K562 (cell line): ENCODE data around the gene NHS.
"Not testable (repeated sequence)": the region's sequence is repeated elsewhere in the genome, so short reads cannot be mapped to it uniquely, and the experiment has no call there.

Source experiments
- FOXK1 ChIP-seq: sonication (generic); formaldehyde crosslinking; IDR thresholded peaks from 2 replicates; pipeline ENCODE4 v1.8.0; 2022; ENCODE audit warnings: missing genetic modification reagents, mild to moderate bottlenecking, borderline replicate concordance
- HMG20A ChIP-seq: fragments of 450-650 bp; formaldehyde crosslinking; conservative IDR thresholded peaks from 2 replicates; pipeline ENCODE4 v1.4.0; 2020; ENCODE audit warnings: mild to moderate bottlenecking, mixed read lengths
- MXI1 ChIP-seq: IDR thresholded peaks from 2 replicates; pipeline ENCODE4 v1.6.1; 2011; ENCODE audit warnings: low read depth, mild to moderate bottlenecking, improper control_type of control experiment, low read length
- POLR2A ChIP-seq: fragments of 450-650 bp; conservative IDR thresholded peaks from 2 replicates; pipeline ENCODE4 v1.6.1; 2016
- POLR2AphosphoS5 ChIP-seq: IDR thresholded peaks from 2 replicates; pipeline ENCODE4 v1.6.1; 2011; ENCODE audit warnings: mild to moderate bottlenecking, low read depth, low read length, moderate library complexity; ENCODE audit not compliant: control insufficient read depth, insufficient read depth
- RAD21 ChIP-seq, 2 experiments: fragments of 250-450 bp in 1 of 2; fragments of 450-650 bp in 1 of 2; sonication (Bioruptor Pico) in 1 of 2; formaldehyde crosslinking in 1 of 2; IDR thresholded peaks in 1 of 2; conservative IDR thresholded peaks in 1 of 2; 2 replicates each; pipeline versions ENCODE4 v1.4.0 to v1.8.0; 2020 to 2022; ENCODE audit warnings: mild to moderate bottlenecking in 2 of 2, moderate library complexity in 1 of 2
- RUNX1 ChIP-seq: sonication (generic); IDR thresholded peaks from 2 replicates; pipeline ENCODE4 v1.6.1; 2016; ENCODE audit warnings: antibody characterized with exemption, low read depth
- VEZF1 ChIP-seq: fragments of 200-800 bp; sonication (Bioruptor generic); IDR thresholded peaks from 2 replicates; pipeline ENCODE4 v1.6.1; 2017; ENCODE audit warnings: missing genetic modification characterization, missing compliant biosample characterization
- ZBTB8A ChIP-seq: fragments of 450-650 bp; IDR thresholded peaks from 2 replicates; pipeline ENCODE4 v1.6.1; 2018; ENCODE audit warnings: mild to moderate bottlenecking, moderate library complexity; ENCODE audit not compliant: partially characterized antibody
- ZNF134 ChIP-seq: fragments of 250-450 bp; sonication (Bioruptor Pico); conservative IDR thresholded peaks from 2 replicates; pipeline ENCODE4 v1.4.0; 2020
- TF ChIP-seq, protein P1 (sequence below), 3 experiments: IDR thresholded peaks in 2 of 3; conservative IDR thresholded peaks in 1 of 3; 2 replicates each; pipeline ENCODE4 v1.5.1; 2011 to 2012; ENCODE audit warnings: low read length in 3 of 3, mild to moderate bottlenecking in 3 of 3, control low read depth in 2 of 3, improper control_type of control experiment in 1 of 3, inconsistent platforms in 1 of 3, low read depth in 1 of 3, mixed read lengths in 1 of 3, moderate library complexity in 1 of 3; ENCODE audit not compliant: insufficient read depth in 2 of 3
- TF ChIP-seq, protein P2 (sequence below): fragments of 450-650 bp; IDR thresholded peaks from 2 replicates; pipeline ENCODE4 v1.6.1; 2017; ENCODE audit warnings: antibody characterized with exemption, mild to moderate bottlenecking

GRCh38 chrX:17568804-17569203 lies 193.8 kb downstream of the NHS start:
- not testable (repeated sequence) for TF ChIP-seq HMG20A (CRISPR knock-in tag); ZBTB8A; MXI1; RAD21 (CRISPR knock-in tag; conservative IDR thresholded peaks at IDR 0.05 in 1 of 2, IDR thresholded peaks at IDR 0.05 in 1 of 2); POLR2A; VEZF1; RUNX1; FOXK1 (CRISPR knock-in tag); ZNF134 (CRISPR knock-in tag); POLR2AphosphoS5
- TF ChIP-seq, protein P1, sequence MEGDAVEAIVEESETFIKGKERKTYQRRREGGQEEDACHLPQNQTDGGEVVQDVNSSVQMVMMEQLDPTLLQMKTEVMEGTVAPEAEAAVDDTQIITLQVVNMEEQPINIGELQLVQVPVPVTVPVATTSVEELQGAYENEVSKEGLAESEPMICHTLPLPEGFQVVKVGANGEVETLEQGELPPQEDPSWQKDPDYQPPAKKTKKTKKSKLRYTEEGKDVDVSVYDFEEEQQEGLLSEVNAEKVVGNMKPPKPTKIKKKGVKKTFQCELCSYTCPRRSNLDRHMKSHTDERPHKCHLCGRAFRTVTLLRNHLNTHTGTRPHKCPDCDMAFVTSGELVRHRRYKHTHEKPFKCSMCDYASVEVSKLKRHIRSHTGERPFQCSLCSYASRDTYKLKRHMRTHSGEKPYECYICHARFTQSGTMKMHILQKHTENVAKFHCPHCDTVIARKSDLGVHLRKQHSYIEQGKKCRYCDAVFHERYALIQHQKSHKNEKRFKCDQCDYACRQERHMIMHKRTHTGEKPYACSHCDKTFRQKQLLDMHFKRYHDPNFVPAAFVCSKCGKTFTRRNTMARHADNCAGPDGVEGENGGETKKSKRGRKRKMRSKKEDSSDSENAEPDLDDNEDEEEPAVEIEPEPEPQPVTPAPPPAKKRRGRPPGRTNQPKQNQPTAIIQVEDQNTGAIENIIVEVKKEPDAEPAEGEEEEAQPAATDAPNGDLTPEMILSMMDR (IDR thresholded peaks at IDR 0.05 in 2 of 3, conservative IDR thresholded peaks at IDR 0.05 in 1 of 3; ENCODE audit: insufficient read depth in 2 of 3, low read depth in 1 of 3, low read length in 3 of 3) = not testable (repeated sequence)
- TF ChIP-seq, protein P2, sequence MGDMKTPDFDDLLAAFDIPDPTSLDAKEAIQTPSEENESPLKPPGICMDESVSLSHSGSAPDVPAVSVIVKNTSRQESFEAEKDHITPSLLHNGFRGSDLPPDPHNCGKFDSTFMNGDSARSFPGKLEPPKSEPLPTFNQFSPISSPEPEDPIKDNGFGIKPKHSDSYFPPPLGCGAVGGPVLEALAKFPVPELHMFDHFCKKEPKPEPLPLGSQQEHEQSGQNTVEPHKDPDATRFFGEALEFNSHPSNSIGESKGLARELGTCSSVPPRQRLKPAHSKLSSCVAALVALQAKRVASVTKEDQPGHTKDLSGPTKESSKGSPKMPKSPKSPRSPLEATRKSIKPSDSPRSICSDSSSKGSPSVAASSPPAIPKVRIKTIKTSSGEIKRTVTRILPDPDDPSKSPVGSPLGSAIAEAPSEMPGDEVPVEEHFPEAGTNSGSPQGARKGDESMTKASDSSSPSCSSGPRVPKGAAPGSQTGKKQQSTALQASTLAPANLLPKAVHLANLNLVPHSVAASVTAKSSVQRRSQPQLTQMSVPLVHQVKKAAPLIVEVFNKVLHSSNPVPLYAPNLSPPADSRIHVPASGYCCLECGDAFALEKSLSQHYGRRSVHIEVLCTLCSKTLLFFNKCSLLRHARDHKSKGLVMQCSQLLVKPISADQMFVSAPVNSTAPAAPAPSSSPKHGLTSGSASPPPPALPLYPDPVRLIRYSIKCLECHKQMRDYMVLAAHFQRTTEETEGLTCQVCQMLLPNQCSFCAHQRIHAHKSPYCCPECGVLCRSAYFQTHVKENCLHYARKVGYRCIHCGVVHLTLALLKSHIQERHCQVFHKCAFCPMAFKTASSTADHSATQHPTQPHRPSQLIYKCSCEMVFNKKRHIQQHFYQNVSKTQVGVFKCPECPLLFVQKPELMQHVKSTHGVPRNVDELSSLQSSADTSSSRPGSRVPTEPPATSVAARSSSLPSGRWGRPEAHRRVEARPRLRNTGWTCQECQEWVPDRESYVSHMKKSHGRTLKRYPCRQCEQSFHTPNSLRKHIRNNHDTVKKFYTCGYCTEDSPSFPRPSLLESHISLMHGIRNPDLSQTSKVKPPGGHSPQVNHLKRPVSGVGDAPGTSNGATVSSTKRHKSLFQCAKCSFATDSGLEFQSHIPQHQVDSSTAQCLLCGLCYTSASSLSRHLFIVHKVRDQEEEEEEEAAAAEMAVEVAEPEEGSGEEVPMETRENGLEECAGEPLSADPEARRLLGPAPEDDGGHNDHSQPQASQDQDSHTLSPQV = not testable (repeated sequence)
